ENCODE data around the gene LGR5. TPM values are rescaled to one million over a fixed set of nuclear protein-coding genes. Genes with fewer than 3 reads are reported as not detected.

Gene LGR5
- total RNA-seq, 1 experiment from 2014 or later = not detected

DNA sequence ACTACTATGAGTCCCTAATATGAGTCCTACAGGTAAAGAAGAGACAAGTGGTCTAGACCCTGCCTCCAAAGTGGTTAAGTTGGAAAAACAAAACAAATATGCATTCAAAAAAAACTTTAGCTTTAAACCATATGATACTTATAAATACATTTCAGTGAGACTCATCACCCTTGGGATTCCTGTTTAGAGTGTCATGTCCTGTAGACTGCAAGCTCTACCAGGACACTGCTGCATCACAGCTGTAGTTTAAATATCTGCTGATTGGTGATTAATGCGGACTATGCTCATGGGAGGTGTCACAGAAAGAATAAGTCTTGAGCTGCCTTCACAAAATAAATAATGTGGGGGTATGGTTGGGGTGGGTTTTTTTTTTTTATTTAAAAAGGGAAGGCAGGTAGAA, 8.8 kb upstream of the LGR5 start:
- BruUV-seq (replicated peaks) = no TSS peak
- intact Hi-C loops (cut with micrococcal nuclease; ENCODE audit: unreplicated experiment) = no loop called here
- Histone ChIP-seq H3K27me3 (ENCODE audit: insufficient read depth, low read depth) (no peaks in the 10 kb centered on the region), H3K9me2 (ENCODE audit: insufficient read depth) (0 out of 2 replicates have a peak, but pooled peaks cover 3% of the 10 kb centered on the region), H3K9me3 (ENCODE audit: insufficient read depth, low read depth) (no peaks in the 10 kb centered on the region), H3K4me2 (no peak overlapping the region), H3K27ac (no peak overlapping the region), H3F3A (ENCODE audit: insufficient read depth, low read depth) (no peaks in the 10 kb centered on the region), H4K20me1 (ENCODE audit: insufficient read depth) (no peaks in the 10 kb centered on the region), H3K4me3 (no peak overlapping the region), H3K36me3 (ENCODE audit: low read depth) (no peaks in the 10 kb centered on the region), H3K79me2 (ENCODE audit: low read depth) (no peaks in the 10 kb centered on the region), H3K4me1 (replicated peaks; ENCODE audit: insufficient read depth) (no peaks in the 10 kb centered on the region), H2AFZ (no peak overlapping the region)
- DNase-seq = no peak
- ChIA-PET CTCF (no interaction called here), POLR2A (ENCODE audit: unreplicated experiment) (no interaction called here)
- TF ChIP-seq, protein P1, sequence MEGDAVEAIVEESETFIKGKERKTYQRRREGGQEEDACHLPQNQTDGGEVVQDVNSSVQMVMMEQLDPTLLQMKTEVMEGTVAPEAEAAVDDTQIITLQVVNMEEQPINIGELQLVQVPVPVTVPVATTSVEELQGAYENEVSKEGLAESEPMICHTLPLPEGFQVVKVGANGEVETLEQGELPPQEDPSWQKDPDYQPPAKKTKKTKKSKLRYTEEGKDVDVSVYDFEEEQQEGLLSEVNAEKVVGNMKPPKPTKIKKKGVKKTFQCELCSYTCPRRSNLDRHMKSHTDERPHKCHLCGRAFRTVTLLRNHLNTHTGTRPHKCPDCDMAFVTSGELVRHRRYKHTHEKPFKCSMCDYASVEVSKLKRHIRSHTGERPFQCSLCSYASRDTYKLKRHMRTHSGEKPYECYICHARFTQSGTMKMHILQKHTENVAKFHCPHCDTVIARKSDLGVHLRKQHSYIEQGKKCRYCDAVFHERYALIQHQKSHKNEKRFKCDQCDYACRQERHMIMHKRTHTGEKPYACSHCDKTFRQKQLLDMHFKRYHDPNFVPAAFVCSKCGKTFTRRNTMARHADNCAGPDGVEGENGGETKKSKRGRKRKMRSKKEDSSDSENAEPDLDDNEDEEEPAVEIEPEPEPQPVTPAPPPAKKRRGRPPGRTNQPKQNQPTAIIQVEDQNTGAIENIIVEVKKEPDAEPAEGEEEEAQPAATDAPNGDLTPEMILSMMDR (conservative IDR thresholded peaks at IDR 0.05) = no peak
- no peak for TF ChIP-seq EZH2 (IDR thresholded peaks at IDR 0.05; ENCODE audit: low read depth)

DNA sequence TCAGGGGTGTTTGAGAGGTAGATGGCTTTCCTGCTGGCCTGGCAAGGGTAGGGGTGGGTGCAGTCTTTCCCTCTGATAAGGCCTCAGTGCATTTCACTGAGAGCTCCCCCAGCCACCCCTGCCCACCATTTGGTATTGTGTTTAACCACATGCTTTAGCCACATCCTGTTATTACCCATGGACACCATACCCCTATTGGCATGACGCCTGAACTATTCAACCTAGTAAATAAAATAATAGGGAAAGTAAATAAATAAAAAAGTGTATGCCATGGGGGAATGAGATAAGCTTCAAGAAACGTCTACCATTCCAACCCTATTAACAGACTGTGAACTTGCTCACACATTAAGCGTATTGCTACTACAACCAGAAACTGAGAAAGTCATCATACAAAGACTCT, 7.6 kb upstream of the LGR5 start:
- ChIA-PET CTCF (no interaction called here), POLR2A (ENCODE audit: unreplicated experiment) (no interaction called here)
- Histone ChIP-seq H2AFZ (no peak overlapping the region), H3K79me2 (ENCODE audit: low read depth) (no peaks in the 10 kb centered on the region), H3K4me1 (replicated peaks; ENCODE audit: insufficient read depth) (no peaks in the 10 kb centered on the region), H4K20me1 (ENCODE audit: insufficient read depth) (no peaks in the 10 kb centered on the region), H3K4me3 (no peak overlapping the region), H3K27ac (no peak overlapping the region), H3K27me3 (ENCODE audit: insufficient read depth, low read depth) (no peaks in the 10 kb centered on the region), H3K4me2 (no peak overlapping the region), H3K9me2 (ENCODE audit: insufficient read depth) (0 out of 2 replicates have a peak, but pooled peaks cover 3% of the 10 kb centered on the region), H3F3A (ENCODE audit: insufficient read depth, low read depth) (no peaks in the 10 kb centered on the region), H3K9me3 (ENCODE audit: insufficient read depth, low read depth) (no peaks in the 10 kb centered on the region), H3K36me3 (ENCODE audit: low read depth) (no peaks in the 10 kb centered on the region)
- no peak for DNase-seq
- no TSS peak for BruUV-seq (replicated peaks)
- no peak for TF ChIP-seq EZH2 (IDR thresholded peaks at IDR 0.05; ENCODE audit: low read depth)
- TF ChIP-seq, protein P1 (conservative IDR thresholded peaks at IDR 0.05) = no peak
- intact Hi-C loops (cut with micrococcal nuclease; ENCODE audit: unreplicated experiment) = no loop called here

DNA sequence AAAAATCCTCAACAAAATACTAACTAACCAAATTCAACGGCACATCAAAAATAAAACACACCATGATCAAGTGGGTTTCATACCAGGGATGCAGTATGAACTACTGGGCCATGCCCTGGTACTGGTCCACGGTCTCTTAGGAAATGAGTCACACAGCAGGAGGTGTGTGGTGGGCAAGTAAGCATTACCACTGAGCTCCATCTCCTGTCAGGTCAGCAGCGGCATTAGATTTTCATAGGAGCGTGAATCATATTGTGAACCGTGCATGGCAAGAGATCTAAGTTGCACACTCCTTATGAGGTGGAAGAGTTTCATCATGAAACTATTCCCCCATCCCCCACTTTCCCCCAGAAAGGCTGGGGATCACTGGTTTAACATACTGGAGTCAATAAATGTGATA, 6.7 kb upstream of the LGR5 start:
- Histone ChIP-seq H3K27ac (no peak overlapping the region), H3K4me3 (no peak overlapping the region), H3K27me3 (ENCODE audit: insufficient read depth, low read depth) (no peaks in the 10 kb centered on the region), H3K9me3 (ENCODE audit: insufficient read depth, low read depth) (no peaks in the 10 kb centered on the region), H4K20me1 (ENCODE audit: insufficient read depth) (no peaks in the 10 kb centered on the region), H3F3A (ENCODE audit: insufficient read depth, low read depth) (no peaks in the 10 kb centered on the region), H3K9me2 (ENCODE audit: insufficient read depth) (0 out of 2 replicates have a peak, but pooled peaks cover 3% of the 10 kb centered on the region), H3K4me2 (no peak overlapping the region), H2AFZ (no peak overlapping the region), H3K36me3 (ENCODE audit: low read depth) (no peaks in the 10 kb centered on the region), H3K4me1 (replicated peaks; ENCODE audit: insufficient read depth) (no peaks in the 10 kb centered on the region), H3K79me2 (ENCODE audit: low read depth) (no peaks in the 10 kb centered on the region)
- ChIA-PET POLR2A (ENCODE audit: unreplicated experiment) (no interaction called here), CTCF (no interaction called here)
- DNase-seq = no peak
- no TSS peak for BruUV-seq (replicated peaks)
- intact Hi-C loops (cut with micrococcal nuclease; ENCODE audit: unreplicated experiment) = no loop called here
- TF ChIP-seq, protein P1 (conservative IDR thresholded peaks at IDR 0.05) = no peak
- no peak for TF ChIP-seq EZH2 (IDR thresholded peaks at IDR 0.05; ENCODE audit: low read depth)
